ENCODE results near the gene MLLT1. TPM values are rescaled to one million over a fixed set of nuclear protein-coding genes. Genes with fewer than 3 reads are reported as not detected.

The MLLT1 gene
- total and polyA plus RNA-seq, 8 donors = 3.1 to 33.8 (median 19.6) TPM

- DNase-seq = no peak
- TF ChIP-seq EP300 (IDR thresholded peaks at IDR 0.05) (no peak), CTCF (IDR thresholded peaks at IDR 0.05) (no peak)
- intact Hi-C loops (cut with DNase I; ENCODE audit: low total_unique reads) = no loop called here
- Histone ChIP-seq H3K27ac (peak overlapping the region in 1 of 5 donors; percentile 45), H3K4me1 (peaks cover 15 to 62% (median 35%) of the 10 kb centered on the region in 4 donors), H3K27me3 (no peaks in the 10 kb centered on the region), H3K4me3 (no peak overlapping the region), H3K36me3 (peaks cover 12 to 74% (median 58%) of the 10 kb centered on the region in 4 donors), H3K9me3 (no peaks in the 10 kb centered on the region)
- 93 to 95% (median 94%) methylated on average over 15 of the region's 15 CpGs for WGBS, 5 donors
Observed at GRCh38 chr19:6258812-6259311, 20.9 kb downstream of the MLLT1 start.

DNA sequence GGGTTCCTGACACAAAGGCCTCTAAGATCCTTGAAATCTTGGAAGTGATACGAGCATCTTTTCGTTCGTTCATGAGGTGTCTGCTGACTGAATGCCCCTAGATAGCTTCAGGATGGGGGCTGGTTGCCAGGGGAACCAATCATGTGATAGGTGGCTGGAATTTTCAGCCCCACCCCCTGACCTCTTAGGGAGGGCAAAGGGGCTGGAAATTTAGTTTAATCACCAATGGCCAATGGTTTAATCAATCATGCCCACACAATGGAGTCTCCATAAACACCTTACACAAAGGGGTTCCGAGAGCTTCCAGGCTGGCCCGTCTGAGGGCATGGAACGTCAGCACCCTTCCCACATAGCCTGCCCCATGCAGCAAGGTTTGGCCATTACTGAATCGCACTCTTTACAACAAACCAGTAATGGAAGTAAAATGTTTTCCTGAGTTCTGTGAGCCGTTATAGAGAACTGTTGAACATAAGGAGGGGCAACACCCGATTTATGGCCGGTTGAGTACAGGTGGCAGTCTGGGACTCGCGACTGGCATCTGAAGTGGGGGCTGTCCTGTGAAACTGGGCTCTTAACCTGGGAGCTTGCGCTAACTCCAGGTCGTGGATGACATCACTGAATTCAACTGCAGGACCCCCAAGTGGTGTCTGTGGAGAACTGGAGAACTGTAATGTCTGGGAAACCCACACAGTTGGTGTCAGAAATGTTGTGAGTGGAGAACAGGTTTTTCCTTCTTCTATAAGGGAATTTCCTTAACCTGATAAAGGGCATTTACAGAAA, 25.6 kb downstream of the MLLT1 start:
- H3K27ac ChIP-seq = no peak overlapping the region
- 86 to 95% (median 94%) methylated on average over 14 of the region's 14 CpGs for WGBS, 5 donors
- peaks cover 10 to 69% (median 30%) of the 10 kb centered on the region in 4 donors for H3K4me1 ChIP-seq
- H3K27me3 ChIP-seq = no peaks in the 10 kb centered on the region
- intact Hi-C loops (cut with DNase I; ENCODE audit: low total_unique reads) = no loop called here
- H3K4me3 ChIP-seq = no peak overlapping the region
- peaks cover 5 to 27% (median 18%) of the 10 kb centered on the region in 4 donors for H3K36me3 ChIP-seq
- DNase-seq = no peak
- no peaks in the 10 kb centered on the region for H3K9me3 ChIP-seq
- TF ChIP-seq POLR2A (IDR thresholded peaks at IDR 0.05) (no peak), EP300 (IDR thresholded peaks at IDR 0.05) (no peak), CTCF (IDR thresholded peaks at IDR 0.05) (no peak), POLR2AphosphoS5 (IDR thresholded peaks at IDR 0.05) (no peak)

- intact Hi-C loops (cut with DNase I; ENCODE audit: low total_unique reads) = no loop called here
- no peak overlapping the region for H3K4me3 ChIP-seq
- no peaks in the 10 kb centered on the region for H3K27me3 ChIP-seq
- H3K36me3 ChIP-seq = peaks cover 3 to 15% (median 8%) of the 10 kb centered on the region in 4 donors
- DNase-seq = no peak
- no peak for TF ChIP-seq POLR2A (IDR thresholded peaks at IDR 0.05)
- no peak for TF ChIP-seq EP300 (IDR thresholded peaks at IDR 0.05)
- no peak for TF ChIP-seq POLR2AphosphoS5 (IDR thresholded peaks at IDR 0.05)
- TF ChIP-seq CTCF (IDR thresholded peaks at IDR 0.05) = no peak
- WGBS, 5 donors = 92 to 98% (median 96%) methylated on average over 9 of the region's 9 CpGs
- peaks cover 8 to 63% (median 30%) of the 10 kb centered on the region in 4 donors for H3K4me1 ChIP-seq
- H3K27ac ChIP-seq = peak overlapping the region in 1 of 5 donors; percentile 10
- no peaks in the 10 kb centered on the region for H3K9me3 ChIP-seq
Observed at GRCh38 chr19:6252066-6252465, 27.7 kb downstream of the MLLT1 start.

- H3K4me1 ChIP-seq = peaks cover 8 to 63% (median 33%) of the 10 kb centered on the region in 4 donors
- WGBS, 5 donors = 78 to 90% (median 88%) methylated on average over 13 of the region's 13 CpGs
- no peak for DNase-seq
- TF ChIP-seq POLR2AphosphoS5 (IDR thresholded peaks at IDR 0.05) = no peak
- no peak for TF ChIP-seq POLR2A (IDR thresholded peaks at IDR 0.05)
- no peak for TF ChIP-seq CTCF (IDR thresholded peaks at IDR 0.05)
- no peaks in the 10 kb centered on the region for H3K27me3 ChIP-seq
- intact Hi-C loops (cut with DNase I; ENCODE audit: low total_unique reads) = no loop called here
- H3K27ac ChIP-seq = peak overlapping the region in 2 of 5 donors; percentile 10 to 35
- no peak overlapping the region for H3K4me3 ChIP-seq
- no peaks in the 10 kb centered on the region for H3K9me3 ChIP-seq
- peaks cover 0 to 12% (median 5%) of the 10 kb centered on the region in 4 donors for H3K36me3 ChIP-seq
Observed at GRCh38 chr19:6250909-6251308, 28.9 kb downstream of the MLLT1 start.

All from stomach (tissue), 9 donors.